ENCODE data around the gene EFNA5.

DNA sequence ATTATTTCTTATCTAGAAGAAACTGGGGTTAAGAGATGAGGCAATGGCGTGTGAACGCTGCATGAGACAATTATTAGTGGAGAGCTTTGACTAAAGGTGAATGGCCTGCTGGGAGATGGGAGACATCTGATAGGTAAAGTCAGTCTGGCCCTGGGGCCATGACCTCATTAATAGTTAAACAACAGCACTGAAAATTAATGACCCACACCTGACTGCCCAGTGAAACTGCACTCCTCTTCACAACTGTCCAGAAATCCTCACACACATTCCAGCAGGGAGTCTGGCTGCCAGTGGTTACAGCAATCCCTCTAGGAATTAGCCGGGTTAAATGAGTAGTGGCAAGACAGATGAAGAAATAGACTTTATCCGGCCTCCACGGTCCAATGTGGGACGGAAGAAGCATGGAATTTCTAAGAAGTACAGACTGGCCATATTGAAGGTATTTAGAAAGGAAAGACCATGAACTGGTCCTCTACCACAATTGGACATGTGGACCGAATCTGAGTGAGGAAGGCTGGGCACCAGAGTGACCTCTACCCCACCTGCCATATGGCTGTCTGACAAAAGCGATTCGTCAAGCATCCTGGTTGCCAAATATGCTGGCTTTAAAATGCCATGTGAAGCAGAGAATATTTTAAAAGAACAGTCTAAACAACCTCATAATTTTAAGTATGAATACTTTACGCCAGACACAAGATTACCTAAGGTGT lies 138.4 kb downstream of the EFNA5 start:
- no peak for TF ChIP-seq EZH2 (IDR thresholded peaks at IDR 0.05; ENCODE audit: low read depth, unreplicated experiment)
- TF ChIP-seq, protein P1, sequence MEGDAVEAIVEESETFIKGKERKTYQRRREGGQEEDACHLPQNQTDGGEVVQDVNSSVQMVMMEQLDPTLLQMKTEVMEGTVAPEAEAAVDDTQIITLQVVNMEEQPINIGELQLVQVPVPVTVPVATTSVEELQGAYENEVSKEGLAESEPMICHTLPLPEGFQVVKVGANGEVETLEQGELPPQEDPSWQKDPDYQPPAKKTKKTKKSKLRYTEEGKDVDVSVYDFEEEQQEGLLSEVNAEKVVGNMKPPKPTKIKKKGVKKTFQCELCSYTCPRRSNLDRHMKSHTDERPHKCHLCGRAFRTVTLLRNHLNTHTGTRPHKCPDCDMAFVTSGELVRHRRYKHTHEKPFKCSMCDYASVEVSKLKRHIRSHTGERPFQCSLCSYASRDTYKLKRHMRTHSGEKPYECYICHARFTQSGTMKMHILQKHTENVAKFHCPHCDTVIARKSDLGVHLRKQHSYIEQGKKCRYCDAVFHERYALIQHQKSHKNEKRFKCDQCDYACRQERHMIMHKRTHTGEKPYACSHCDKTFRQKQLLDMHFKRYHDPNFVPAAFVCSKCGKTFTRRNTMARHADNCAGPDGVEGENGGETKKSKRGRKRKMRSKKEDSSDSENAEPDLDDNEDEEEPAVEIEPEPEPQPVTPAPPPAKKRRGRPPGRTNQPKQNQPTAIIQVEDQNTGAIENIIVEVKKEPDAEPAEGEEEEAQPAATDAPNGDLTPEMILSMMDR (conservative IDR thresholded peaks at IDR 0.05; ENCODE audit: low read depth in 2 of 2) = no peak
- no peak for TF ChIP-seq POLR2AphosphoS5 (IDR thresholded peaks at IDR 0.05; ENCODE audit: low read depth)
- no peak for TF ChIP-seq EZH2phosphoT487 (IDR thresholded peaks at IDR 0.05; ENCODE audit: unreplicated experiment)
- TF ChIP-seq, protein P2, sequence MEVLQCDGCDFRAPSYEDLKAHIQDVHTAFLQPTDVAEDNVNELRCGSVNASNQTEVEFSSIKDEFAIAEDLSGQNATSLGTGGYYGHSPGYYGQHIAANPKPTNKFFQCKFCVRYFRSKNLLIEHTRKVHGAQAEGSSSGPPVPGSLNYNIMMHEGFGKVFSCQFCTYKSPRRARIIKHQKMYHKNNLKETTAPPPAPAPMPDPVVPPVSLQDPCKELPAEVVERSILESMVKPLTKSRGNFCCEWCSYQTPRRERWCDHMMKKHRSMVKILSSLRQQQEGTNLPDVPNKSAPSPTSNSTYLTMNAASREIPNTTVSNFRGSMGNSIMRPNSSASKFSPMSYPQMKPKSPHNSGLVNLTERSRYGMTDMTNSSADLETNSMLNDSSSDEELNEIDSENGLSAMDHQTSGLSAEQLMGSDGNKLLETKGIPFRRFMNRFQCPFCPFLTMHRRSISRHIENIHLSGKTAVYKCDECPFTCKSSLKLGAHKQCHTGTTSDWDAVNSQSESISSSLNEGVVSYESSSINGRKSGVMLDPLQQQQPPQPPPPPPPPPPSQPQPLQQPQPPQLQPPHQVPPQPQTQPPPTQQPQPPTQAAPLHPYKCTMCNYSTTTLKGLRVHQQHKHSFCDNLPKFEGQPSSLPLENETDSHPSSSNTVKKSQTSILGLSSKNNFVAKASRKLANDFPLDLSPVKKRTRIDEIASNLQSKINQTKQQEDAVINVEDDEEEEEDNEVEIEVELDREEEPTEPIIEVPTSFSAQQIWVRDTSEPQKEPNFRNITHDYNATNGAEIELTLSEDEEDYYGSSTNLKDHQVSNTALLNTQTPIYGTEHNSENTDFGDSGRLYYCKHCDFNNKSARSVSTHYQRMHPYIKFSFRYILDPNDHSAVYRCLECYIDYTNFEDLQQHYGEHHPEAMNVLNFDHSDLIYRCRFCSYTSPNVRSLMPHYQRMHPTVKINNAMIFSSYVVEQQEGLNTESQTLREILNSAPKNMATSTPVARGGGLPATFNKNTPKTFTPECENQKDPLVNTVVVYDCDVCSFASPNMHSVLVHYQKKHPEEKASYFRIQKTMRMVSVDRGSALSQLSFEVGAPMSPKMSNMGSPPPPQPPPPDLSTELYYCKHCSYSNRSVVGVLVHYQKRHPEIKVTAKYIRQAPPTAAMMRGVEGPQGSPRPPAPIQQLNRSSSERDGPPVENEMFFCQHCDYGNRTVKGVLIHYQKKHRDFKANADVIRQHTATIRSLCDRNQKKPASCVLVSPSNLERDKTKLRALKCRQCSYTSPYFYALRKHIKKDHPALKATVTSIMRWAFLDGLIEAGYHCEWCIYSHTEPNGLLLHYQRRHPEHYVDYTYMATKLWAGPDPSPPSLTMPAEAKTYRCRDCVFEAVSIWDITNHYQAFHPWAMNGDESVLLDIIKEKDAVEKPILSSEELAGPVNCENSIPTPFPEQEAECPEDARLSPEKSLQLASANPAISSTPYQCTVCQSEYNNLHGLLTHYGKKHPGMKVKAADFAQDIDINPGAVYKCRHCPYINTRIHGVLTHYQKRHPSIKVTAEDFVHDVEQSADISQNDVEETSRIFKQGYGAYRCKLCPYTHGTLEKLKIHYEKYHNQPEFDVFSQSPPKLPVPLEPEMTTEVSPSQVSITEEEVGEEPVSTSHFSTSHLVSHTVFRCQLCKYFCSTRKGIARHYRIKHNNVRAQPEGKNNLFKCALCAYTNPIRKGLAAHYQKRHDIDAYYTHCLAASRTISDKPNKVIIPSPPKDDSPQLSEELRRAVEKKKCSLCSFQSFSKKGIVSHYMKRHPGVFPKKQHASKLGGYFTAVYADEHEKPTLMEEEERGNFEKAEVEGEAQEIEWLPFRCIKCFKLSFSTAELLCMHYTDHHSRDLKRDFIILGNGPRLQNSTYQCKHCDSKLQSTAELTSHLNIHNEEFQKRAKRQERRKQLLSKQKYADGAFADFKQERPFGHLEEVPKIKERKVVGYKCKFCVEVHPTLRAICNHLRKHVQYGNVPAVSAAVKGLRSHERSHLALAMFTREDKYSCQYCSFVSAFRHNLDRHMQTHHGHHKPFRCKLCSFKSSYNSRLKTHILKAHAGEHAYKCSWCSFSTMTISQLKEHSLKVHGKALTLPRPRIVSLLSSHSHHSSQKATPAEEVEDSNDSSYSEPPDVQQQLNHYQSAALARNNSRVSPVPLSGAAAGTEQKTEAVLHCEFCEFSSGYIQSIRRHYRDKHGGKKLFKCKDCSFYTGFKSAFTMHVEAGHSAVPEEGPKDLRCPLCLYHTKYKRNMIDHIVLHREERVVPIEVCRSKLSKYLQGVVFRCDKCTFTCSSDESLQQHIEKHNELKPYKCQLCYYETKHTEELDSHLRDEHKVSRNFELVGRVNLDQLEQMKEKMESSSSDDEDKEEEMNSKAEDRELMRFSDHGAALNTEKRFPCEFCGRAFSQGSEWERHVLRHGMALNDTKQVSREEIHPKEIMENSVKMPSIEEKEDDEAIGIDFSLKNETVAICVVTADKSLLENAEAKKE (CRISPR knock-in tag; IDR thresholded peaks at IDR 0.05) = no peak
- no peak for TF ChIP-seq CREB1 (CRISPR knock-in tag; IDR thresholded peaks at IDR 0.05; ENCODE audit: low read depth)
